ENCODE results near the gene CCDC3. TPM values are rescaled to one million over a fixed set of nuclear protein-coding genes. Genes with fewer than 3 reads are reported as not detected.

The CCDC3 gene
- polyA plus RNA-seq, 1 of the 3 experiments (the other 2 are of a cell fraction), result 0.02 TPM

DNA sequence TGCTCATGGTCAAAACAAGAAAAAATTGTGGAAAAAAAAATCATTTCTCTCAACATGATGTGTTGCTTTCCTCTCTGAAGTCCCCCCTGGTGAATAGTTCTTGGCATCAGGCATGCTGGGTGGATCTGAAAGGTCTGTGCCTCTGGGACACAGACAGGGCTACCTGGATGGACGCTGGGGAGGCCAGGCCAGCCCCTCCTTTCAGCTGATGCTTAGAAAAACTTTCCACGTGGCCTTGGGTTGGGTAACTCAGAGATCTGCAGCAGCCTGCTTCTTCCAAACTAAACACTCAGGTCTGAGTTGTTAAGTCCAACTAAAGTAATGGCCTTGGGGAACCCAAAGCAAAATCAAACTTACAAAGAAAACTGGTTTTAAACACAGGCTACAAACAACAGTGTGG is 113.0 kb downstream of the CCDC3 start:
- CTCF ChIA-PET, result interaction anchor here (1.2 to 2.6 kb wide), 2 partner anchors 13 to 14 kb away, joined by 3 to 12 read pairs; no protein-coding TSS in a partner anchor
- no peak for TF ChIP-seq FOSL2 (IDR thresholded peaks at IDR 0.05; ENCODE audit: borderline replicate concordance, low read depth)
- TF ChIP-seq, protein P1, sequence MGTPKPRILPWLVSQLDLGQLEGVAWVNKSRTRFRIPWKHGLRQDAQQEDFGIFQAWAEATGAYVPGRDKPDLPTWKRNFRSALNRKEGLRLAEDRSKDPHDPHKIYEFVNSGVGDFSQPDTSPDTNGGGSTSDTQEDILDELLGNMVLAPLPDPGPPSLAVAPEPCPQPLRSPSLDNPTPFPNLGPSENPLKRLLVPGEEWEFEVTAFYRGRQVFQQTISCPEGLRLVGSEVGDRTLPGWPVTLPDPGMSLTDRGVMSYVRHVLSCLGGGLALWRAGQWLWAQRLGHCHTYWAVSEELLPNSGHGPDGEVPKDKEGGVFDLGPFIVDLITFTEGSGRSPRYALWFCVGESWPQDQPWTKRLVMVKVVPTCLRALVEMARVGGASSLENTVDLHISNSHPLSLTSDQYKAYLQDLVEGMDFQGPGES (IDR thresholded peaks at IDR 0.05; ENCODE audit: low read depth, low read length), result no peak
- TF ChIP-seq, protein P2, sequence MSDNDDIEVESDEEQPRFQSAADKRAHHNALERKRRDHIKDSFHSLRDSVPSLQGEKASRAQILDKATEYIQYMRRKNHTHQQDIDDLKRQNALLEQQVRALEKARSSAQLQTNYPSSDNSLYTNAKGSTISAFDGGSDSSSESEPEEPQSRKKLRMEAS (IDR thresholded peaks at IDR 0.05; ENCODE audit: low read depth), result no peak
- TF ChIP-seq ELF1 (IDR thresholded peaks at IDR 0.05), result no peak
- TF ChIP-seq, protein P3, sequence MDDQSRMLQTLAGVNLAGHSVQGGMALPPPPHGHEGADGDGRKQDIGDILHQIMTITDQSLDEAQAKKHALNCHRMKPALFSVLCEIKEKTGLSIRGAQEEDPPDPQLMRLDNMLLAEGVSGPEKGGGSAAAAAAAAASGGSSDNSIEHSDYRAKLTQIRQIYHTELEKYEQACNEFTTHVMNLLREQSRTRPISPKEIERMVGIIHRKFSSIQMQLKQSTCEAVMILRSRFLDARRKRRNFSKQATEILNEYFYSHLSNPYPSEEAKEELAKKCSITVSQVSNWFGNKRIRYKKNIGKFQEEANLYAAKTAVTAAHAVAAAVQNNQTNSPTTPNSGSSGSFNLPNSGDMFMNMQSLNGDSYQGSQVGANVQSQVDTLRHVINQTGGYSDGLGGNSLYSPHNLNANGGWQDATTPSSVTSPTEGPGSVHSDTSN (IDR thresholded peaks at IDR 0.05), result no peak
- TF ChIP-seq SIN3A (IDR thresholded peaks at IDR 0.05; ENCODE audit: borderline replicate concordance, low read depth, low read length), result no peak
- H3K9me2 ChIP-seq, result no peaks in the 10 kb centered on the region
- 15% methylated on average over 2 of the region's 2 CpGs for WGBS (ENCODE audit: low lambda C conversion rate)
- no peak overlapping the region for H3K9ac ChIP-seq
- no peaks in the 10 kb centered on the region for H3F3A ChIP-seq (replicated peaks; ENCODE audit: insufficient read depth)
- H3K9me3 ChIP-seq, result no peaks in the 10 kb centered on the region
- no peak overlapping the region for H3K4me2 ChIP-seq
- H3K27ac ChIP-seq (ENCODE audit: low read depth in 2 of 2, low read length in 1 of 2), result no peak overlapping the region
- no peaks in the 10 kb centered on the region for H3K79me2 ChIP-seq (ENCODE audit: insufficient read depth)
- no peaks in the 10 kb centered on the region for H3K27me3 ChIP-seq (ENCODE audit: insufficient read depth)
- no peaks in the 10 kb centered on the region for H4K20me1 ChIP-seq (ENCODE audit: insufficient read depth)
- no peak for DNase-seq
- no peaks in the 10 kb centered on the region; a peak in 1 of 4 replicates for H3K4me1 ChIP-seq (ENCODE audit: control insufficient read depth in 1 of 2, insufficient read depth in 2 of 2, low read depth in 1 of 2, low read length in 1 of 2)
- H3K36me3 ChIP-seq (replicated peaks in 1 of 2; ENCODE audit: control insufficient read depth in 1 of 2, insufficient read depth in 2 of 2, low read length in 1 of 2), result no peaks in the 10 kb centered on the region
- no peak overlapping the region for H2AFZ ChIP-seq (ENCODE audit: low read depth)
- POLR2A ChIA-PET, result no interaction called here
- H3K4me3 ChIP-seq (ENCODE audit: low read depth in 2 of 2, low read length in 1 of 2), result no peak overlapping the region

DNA sequence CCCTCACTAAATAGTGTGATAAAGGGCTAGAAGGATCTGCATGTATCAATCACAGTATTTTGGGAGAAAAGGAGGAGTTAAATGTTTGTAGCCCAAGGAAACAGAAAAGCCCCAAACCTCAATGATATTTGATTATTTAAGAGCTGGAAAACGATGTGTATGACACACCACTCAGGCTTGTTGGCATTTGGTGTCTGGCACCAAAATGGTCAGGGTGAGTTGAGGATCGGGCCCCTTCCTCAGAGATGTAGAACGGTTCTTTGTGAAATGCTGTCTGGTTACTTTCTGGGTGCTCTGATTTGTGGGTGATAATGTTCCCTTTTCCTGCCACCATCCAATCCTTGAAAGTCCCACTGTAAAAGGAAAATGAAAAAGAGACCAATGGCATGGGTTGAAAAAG is 113.7 kb downstream of the CCDC3 start:
- no peak overlapping the region for H2AFZ ChIP-seq (ENCODE audit: low read depth)
- TF ChIP-seq RFX5 (IDR thresholded peaks at IDR 0.05; ENCODE audit: low read length) (no peak), EP300 (IDR thresholded peaks at IDR 0.05; ENCODE audit: borderline replicate concordance in 1 of 2, low read depth in 1 of 2, low read length in 1 of 2) (no peak)
- TF ChIP-seq, protein P3 (IDR thresholded peaks at IDR 0.05), result no peak
- H3K4me1 ChIP-seq (ENCODE audit: control insufficient read depth in 1 of 2, insufficient read depth in 2 of 2, low read depth in 1 of 2, low read length in 1 of 2), result no peaks in the 10 kb centered on the region; a peak in 1 of 4 replicates
- no peak overlapping the region for H3K9ac ChIP-seq
- WGBS (ENCODE audit: low lambda C conversion rate), result 41% methylated on average over 3 of the region's 3 CpGs
- ChIA-PET POLR2A (no interaction called here), CTCF (interaction anchor here (1.2 to 2.6 kb wide), 2 partner anchors 13 to 15 kb away, joined by 3 to 12 read pairs; no protein-coding TSS in a partner anchor)
- H3K9me2 ChIP-seq, result no peaks in the 10 kb centered on the region
- no peaks in the 10 kb centered on the region for H3K79me2 ChIP-seq (ENCODE audit: insufficient read depth)
- H3K27ac ChIP-seq (ENCODE audit: low read depth in 2 of 2, low read length in 1 of 2), result no peak overlapping the region
- no peaks in the 10 kb centered on the region for H3K36me3 ChIP-seq (replicated peaks in 1 of 2; ENCODE audit: control insufficient read depth in 1 of 2, insufficient read depth in 2 of 2, low read length in 1 of 2)
- no peak overlapping the region for H3K4me2 ChIP-seq
- H4K20me1 ChIP-seq (ENCODE audit: insufficient read depth), result no peaks in the 10 kb centered on the region
- no peaks in the 10 kb centered on the region for H3K9me3 ChIP-seq
- no peaks in the 10 kb centered on the region for H3K27me3 ChIP-seq (ENCODE audit: insufficient read depth)
- no peak for DNase-seq
- H3K4me3 ChIP-seq (ENCODE audit: low read depth in 2 of 2, low read length in 1 of 2), result no peak overlapping the region
- no peaks in the 10 kb centered on the region for H3F3A ChIP-seq (replicated peaks; ENCODE audit: insufficient read depth)

Data from SK-N-SH (cell line).